Inferior parietal cortex (tissue), 1 donor: Measurements from ENCODE around the gene FKRP.

ENCODE experiments used
- DNase-seq: peaks from one replicate; pipeline ENCODE4 v3.0.0-alpha.2; 2016; ENCODE audit errors: extremely low spot score

FKRP gene

DNA sequence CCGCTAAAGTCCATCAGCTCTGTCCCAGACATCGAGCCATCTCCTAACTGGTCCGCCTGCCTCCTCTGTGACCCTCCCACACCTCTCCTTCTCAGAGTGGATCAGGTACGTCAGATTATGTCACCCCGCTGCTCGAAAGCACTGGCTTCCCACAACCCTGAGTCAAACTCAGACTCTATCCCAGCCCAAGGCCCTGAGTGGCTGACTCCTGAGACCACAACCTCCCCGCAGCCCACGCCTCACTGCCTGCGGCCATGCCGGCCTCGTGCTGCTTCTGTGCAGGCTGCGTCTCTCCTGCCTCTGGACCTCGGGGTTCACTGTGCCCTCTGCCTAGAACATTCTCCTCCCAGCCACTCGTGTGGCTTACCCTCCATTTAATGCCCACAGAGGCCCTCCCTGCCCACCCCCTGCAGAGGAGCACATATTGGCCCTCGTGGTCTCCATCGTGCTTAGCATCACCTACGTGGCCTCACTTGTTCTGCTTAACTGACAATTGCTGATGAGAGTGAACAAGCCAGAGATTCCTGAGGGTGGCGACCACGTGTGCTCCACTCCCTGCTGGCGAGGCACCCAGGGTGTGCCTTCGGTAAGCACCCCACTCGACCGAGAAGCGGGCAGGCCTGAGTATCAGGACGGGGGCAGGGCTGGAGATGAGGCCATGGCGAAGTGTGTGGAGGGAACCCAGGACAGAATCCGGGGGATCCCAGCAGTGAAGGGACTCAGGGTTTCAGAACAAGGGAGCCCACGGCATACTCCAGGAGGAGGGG, 13.5 kb upstream of the FKRP start:
- no peak for DNase-seq

DNA sequence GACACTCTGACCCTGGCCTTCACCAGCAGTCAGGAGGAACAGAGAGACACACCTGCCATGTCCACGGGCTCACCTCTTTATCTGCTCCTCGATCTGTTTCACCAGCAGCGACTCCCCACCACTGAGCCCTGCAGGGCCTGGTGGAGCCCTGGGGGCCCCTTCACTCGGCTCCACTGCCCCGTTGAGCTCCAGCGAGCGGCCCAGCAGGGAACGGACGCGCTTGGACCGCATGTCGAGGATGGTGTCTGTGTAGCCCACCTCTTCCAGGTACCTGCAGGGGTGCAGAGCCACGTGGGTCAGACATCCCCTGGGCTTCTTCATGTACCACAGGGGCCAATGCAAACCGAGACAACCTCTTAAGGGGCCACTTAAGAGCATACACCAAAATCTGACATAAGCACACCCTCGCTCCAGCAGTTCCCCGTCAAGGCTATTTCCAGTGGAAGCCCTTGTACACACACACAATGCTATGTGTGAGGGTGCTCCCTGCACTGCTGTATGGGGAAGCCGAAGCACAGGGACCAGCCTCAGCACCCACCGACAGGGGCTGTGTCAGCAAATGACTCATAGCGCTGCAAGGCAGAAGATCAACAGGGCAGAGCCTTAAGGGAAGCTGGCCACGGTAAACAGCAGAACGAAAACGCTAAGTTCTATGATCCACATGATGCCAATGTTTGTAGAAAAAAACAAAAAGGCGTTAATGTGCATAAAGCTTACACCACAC, 12.7 kb upstream of the FKRP start:
- DNase-seq, result no peak

DNA sequence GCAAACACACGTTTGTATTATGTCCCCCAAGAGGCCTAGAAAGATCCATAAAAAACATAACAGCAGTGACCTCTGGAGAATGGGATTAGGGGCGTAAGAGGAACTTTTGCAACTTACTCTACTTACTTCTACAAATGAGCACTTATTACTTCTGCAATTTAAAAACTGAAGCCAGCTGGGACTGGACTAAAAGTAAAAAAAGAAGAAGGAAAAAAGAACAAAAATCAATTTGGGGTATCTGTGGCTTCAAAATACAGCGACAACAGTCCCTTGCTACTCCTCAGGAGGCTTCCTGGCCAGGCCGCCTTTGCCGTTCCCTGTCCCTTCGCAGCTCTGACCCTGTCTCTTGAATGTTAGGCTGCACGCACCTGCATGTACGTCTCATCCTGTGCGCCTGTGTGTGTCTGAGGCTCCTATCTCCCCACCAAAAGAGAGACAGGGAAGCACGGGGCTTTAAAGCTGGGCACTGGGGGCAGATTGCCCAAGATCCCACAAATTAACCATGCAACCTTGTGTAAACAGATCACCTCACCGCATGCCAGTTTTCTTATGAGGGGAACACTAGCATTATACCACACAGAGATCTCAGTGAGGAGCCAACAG, 12.1 kb upstream of the FKRP start:
- DNase-seq, result no peak

DNA sequence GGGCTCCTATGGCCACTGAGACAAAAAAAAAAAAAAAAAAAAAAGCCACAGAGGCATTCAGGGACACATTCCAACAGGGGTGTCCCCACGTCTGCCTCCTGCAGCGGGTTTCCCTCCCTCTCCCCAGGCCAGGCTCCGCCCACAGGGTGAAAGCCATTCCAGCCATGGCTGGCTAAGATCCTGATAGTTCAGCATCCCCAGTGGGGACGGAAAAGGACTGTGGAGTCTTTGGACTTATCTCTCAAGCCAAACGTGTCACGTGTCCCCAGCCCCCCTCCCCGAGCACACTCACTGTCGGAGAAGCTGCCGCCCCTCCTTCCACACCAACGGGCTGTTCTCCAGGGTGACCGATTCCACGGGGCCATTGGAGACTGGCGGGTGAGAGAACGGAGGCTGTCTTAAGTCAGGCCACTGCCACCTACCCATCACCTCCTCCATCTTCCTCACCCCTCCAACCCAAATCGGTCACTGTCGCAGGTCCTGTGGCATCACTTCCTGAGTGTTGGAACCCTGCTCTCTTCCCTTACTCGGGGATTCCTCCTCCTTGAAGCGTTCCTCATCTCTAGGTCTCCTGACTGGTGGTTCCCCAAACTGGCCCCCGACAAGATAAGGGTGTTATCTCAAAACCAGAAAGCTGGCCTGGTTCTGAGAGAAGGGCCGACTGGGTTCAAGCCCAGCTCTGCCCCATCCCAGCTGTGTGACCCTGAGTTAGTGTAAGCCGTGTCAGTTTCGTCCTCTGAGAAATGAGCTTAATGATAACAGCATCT, 9.1 kb upstream of the FKRP start:
- DNase-seq, result no peak

DNA sequence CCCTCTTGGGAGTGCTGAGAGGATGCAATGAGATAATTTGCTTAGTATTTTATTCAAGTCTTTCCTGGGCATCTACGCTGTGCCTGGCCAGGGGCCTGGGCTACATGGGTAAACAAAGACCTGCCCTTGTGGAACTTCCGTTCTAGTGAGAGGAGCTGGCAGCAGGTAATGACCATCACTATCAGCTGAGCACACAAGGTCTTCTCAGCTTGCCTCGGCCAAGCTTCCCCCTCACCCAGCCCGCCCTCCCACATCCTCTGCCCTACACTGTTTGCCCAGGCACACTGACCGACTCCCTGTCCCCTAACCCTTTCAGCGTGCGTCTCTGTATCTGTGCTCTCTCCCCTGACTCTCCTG, 8.6 kb upstream of the FKRP start:
- DNase-seq, result no peak

DNA sequence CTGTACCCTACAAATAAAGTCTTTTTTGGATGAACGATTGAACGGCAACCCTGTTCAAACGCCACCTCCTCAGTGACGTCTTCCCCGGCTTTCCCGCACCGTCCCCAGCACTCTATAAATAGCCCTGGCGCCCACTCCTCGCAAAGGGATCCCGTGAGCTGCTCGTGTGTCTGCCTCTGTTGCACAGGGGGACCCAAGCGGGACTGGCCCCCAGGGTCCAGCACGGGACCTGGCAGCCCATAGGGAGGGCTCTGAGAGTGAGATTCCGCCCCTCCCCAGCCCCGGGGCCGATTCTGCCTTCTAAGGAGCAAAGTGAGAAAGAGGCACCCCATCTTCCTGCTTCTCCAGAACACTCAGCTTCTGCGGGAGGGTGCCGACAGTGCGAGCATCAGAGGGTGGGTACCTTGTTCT, 8.1 kb upstream of the FKRP start:
- no peak for DNase-seq

DNA sequence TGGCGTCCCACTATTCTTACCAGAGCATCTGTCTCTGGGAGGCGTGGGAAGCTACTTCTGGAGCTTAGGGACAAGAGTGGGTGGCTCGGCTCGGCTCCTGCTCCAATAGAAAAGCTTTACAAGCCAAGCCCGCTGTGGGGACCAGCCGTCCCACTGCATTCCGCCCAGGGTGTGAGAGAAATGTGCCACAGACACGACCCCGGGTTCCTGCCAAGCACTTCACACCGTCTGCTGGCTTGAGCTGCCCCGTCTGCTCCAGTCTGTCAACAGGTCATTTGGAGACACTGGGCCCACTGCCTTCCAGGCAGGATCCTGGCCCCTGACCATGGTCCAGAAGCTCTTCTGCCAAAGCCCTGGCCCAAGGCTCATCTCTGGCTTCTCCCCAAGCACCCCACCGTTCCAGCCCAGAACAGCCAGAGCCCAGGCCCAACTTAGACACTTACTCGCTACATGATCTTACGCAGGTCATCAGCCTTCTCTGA, 6.5 kb upstream of the FKRP start:
- no peak for DNase-seq

DNA sequence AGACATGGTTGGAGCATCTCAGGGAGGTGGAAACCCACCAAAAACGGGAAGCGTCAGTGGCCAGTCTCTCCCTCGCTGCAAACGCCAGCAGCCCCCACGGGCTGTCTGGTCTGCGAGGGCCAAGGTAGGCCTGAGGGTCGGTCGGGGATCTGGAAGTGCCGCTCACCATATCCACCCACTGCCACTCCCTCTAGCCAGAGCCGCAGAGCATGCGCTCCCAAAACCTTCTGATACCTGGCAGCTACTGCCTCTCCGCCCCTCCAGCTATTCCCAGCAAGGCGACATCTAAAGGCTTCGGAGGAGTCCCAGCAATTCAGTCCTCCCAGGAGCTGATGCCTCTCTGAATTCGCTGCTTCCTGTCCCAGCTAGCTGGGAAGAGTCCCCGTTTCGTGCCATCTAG, 4.4 kb upstream of the FKRP start:
- no peak for DNase-seq

DNA sequence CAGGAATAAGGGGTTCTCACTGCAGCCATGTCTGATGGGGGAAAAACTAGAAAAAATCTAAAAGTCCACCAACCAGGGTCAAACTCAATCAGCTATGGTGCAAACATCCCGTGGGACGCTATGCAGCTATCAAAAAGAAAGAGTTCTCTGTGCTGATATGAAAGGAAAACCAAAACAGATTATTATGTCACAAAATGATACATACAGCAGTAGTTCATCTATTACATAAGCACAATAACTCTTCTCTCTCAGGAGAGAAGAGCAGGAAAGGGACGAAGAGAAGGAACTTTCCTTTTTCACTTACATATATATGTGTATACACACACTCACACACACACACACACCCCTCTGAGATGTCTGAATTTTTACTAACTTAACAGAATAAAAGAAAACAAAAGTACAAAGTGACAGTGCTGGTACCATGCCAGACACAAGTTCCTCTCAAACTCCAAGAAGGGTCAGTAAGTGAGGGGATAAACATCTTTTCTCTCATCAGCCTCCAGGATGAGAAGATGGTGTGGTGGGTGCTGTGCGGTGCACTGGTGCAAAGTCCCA, 2.9 kb upstream of the FKRP start:
- DNase-seq, result no peak

DNA sequence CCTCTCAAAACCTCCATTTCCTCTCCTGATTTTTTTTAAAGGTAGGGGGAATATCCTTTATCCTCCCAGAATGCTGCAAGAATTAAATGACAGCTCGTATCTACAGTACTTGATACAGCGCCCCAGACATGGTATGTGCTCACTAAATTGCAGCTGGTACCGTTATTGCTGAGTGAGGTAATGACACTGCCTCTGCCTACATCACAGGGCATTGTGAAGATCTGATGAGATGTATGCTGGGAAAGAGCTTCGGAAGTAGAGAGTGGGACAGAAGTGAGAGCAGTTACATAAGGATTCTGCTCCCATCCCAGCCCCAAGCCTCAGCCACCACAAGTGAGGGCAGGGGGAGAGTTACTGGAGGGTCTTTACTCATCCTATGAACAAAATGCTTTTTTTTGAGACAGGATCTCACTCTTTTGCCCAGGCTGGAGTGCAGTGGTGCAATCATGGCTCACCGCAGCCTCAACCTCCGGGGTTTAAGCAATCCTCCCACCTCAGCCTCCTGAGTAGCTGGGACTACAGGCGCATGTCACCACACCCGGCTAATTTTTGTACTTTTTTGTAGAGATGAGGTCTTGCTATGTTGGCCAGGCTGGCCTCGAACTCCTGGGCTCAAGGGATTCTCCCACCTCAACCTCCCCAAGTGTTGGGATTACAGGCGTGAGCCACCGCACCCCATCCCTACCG, 1.7 kb upstream of the FKRP start:
- no peak for DNase-seq

DNA sequence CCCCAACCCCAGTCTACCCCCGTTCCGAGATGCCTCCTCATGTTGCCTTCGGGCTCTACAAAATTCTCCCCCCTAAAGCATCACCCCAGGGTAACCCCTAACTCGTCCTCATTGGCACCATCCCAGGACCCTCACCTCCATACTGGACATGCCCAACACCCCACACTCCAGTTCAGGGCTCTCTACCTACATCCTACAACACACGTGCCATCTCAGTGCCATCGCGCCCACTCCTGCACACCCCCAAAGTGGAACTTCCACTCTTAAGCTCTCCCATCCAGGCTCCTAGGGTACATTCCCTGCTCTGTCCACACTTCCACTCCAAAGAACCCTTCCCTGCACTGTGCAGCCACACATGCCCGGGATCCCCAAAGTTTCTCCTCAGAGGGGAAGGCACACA, 827 bp upstream of the FKRP start:
- DNase-seq, result no peak

DNA sequence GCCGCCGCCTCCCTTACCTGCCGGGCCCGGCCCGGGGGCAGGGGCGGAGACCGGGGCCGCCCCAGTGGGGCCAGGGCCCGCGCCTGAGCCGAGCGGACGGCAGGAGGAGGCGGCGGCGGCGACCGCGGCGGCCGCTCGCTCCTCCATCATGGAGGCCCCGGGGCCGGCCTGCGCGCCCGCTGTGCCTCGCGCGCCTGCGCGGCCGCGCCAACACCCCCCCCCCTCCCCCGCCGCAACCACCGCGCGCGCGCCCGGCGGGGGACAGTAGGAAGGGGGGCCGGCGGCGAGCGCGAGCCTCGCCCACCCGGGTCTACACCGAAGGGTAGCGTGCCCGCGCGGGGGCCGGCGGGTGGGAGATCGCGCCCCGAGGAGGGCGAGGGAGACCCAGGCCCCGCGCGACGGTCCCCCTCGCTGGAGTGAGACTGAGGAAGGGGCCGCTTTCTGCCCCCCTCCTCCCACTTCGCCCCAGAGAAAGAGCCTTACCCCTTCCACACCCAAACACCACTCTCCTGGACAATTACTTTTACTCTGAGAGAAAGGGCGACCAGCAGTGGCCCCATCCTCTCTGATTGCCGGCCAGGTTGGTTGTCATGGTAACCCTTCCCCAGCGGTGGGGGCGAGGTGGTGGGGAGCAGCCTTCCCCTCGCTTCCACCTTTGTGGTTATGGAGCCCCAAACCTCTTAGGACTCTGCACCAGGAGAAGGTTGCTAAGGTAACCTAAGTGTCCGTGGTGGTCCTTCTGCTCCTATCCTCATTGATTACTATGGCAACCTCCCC, 612 bp downstream of the FKRP start, which contains the start of gene STRN4:
TSS of gene STRN4 (minus strand) at position 170 of the 777 bp plus-strand sequence. CDS start at position 150, 20 bp downstream.
- no peak for DNase-seq

DNA sequence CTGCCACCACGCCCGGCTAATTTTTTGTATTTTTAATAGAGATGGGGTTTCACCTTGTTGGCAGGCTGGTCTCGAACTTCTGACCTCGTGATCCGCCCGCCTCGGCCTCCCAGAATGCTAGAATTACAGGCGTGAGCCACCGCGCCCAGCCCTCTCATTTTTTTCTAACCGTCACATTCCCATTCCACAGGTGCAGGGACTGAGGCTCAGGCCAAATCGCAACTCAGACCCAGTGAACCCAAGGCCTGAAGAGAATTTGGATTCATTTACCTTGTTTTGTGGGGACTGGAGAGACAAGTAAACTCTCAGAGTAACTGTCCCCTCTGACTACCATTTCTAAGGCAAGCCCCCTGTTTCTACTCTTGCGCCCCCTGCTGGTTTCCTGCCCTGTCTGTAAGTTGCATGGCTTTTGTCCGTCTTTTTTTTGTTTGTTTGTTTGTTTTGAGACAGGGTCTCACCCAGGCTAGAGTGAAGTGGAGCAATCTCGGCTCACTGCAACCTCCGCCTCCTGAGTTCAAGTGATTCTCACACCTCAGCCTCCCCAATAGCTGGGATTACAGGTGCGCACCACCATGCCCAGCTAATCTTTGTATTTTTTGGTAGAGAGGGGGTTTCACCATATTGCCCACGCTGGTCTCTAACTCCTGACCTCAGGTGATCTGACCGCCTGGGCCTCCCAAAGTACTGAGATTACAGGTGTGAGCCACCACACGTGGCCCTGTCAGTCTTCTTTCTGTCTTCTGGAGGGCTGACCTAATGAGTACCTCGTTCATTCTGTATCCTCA, 2.7 kb downstream of the FKRP start:
- DNase-seq, result no peak

DNA sequence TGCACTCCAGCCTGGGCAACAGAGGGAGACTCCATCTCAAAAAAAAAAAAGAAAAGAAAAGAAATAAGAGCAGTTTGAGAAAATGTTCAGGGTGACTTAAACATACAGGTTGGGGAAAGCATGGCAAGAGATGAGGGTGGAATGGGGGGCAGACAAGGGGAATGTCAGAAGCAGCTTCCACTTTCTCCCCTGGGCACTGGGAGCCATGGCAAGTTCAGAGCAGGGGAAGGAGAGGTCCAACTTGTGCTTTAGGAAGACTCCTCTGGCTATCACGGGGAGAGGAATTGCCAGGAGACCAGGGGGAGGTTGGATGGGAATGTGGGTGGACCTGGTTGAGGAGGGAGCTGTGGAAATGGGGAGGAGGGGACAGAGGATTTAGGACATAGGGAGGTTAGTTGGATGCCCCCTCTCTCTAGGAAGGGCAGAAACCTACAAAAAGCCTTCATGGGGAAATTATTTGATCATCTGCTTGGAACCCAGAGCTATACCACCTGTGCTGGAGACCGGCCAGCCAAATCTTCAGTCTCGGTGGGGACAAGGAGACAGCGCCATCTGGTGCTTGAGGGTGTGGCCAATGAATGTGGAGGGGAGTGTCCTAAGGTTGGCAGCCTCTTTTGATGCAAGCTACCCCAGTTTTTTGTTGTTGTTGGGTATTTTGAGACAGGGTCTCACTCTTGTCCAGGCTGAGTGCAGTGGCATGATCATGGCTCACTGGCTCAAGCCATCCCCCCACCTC, 7.7 kb downstream of the FKRP start:
- no peak for DNase-seq

DNA sequence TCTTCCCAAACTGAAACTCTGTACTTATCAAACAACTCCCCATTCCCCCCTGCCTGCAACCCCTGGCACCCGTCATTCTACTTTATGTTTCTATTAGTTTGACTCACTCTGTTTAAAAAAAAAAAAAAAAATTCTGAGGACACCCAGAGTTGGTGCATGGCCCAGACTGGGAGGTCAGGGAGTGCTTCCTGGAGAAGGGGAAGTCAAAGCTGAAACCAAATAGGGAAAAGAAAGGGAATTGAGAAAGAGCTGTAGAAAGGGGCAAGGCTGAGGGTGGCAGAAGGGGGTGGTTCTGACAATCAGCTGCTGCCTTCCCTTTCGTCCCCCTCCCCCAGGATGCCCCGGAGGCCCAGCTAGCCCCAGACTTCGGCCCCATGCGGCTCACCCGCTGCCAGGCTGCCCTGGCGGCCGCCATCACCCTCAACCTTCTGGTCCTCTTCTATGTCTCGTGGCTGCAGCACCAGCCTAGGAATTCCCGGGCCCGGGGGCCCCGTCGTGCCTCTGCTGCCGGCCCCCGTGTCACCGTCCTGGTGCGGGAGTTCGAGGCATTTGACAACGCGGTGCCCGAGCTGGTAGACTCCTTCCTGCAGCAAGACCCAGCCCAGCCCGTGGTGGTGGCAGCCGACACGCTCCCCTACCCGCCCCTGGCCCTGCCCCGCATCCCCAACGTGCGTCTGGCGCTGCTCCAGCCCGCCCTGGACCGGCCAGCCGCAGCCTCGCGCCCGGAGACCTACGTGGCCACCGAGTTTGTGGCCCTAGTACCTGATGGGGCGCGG, 9.4 kb downstream of the FKRP start:
- DNase-seq, result no peak

DNA sequence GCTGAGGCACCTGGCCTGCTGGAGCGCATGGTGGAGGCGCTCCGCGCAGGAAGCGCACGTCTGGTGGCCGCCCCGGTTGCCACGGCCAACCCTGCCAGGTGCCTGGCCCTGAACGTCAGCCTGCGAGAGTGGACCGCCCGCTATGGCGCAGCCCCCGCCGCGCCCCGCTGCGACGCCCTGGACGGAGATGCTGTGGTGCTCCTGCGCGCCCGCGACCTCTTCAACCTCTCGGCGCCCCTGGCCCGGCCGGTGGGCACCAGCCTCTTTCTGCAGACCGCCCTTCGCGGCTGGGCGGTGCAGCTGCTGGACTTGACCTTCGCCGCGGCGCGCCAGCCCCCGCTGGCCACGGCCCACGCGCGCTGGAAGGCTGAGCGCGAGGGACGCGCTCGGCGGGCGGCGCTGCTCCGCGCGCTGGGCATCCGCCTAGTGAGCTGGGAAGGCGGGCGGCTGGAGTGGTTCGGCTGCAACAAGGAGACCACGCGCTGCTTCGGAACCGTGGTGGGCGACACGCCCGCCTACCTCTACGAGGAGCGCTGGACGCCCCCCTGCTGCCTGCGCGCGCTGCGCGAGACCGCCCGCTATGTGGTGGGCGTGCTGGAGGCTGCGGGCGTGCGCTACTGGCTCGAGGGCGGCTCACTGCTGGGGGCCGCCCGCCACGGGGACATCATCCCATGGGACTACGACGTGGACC, 10.1 kb downstream of the FKRP start:
- DNase-seq, result no peak

DNA sequence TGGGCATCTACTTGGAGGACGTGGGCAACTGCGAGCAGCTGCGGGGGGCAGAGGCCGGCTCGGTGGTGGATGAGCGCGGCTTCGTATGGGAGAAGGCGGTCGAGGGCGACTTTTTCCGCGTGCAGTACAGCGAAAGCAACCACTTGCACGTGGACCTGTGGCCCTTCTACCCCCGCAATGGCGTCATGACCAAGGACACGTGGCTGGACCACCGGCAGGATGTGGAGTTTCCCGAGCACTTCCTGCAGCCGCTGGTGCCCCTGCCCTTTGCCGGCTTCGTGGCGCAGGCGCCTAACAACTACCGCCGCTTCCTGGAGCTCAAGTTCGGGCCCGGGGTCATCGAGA, 10.7 kb downstream of the FKRP start:
- no peak for DNase-seq

DNA sequence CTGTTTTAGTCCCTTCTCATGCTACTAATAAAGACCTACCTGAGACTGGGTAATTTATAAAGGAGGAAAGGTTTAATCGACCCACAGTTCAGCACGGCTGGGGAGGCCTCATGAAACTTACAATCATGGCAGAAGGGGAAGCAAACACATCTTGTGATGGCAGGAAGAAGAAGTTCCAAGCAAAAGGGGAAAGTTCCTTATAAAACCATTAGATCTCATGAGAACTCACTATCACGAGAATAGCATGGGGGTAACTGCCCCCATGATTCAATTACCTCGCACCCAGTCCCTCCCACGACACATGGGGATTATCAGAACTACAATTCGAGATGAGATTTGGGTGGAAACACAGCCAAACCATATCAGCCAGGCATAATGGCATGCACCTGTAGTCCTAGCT, 13.3 kb downstream of the FKRP start:
- no peak for DNase-seq
